Heart left ventricle (tissue), 16 donors: ENCODE data around the gene POLR2J. TPM values are rescaled to one million over a fixed set of nuclear protein-coding genes. Genes with fewer than 3 reads are reported as not detected.
A peak's percentile ranks its signal among the peaks of the same experiment; 100 is the strongest.

ENCODE experiments used
- ATAC-seq, 4 donors: fragments of 200-7000 bp; cut with Tn5 transposase; one replicate each; pipeline ENCODE4 v1.9.1; 2020 to 2022; ENCODE audit warnings: moderate library complexity in 4 of 4, mild to moderate bottlenecking in 3 of 4, moderate number of reproducible peaks in 1 of 4
- DNase-seq, 5 donors: peaks; one replicate each; pipeline ENCODE4 v3.0.0-alpha.2; 2020
- H3K27ac ChIP-seq, 12 donors: fragments of 200-600 bp; sonication (generic) in 4 of 12; one replicate each; pipeline versions ENCODE4 v1.5.0 to v1.8.0; 2016 to 2022; ENCODE audit warnings: mild to moderate bottlenecking in 2 of 12
- H3K27me3 ChIP-seq, 9 donors: fragments of 200-600 bp; sonication (generic) in 2 of 9; one replicate each; pipeline versions ENCODE4 v1.5.1 to v1.8.0; 2016 to 2022; ENCODE audit warnings: mild to moderate bottlenecking in 3 of 9
- H3K36me3 ChIP-seq, 9 donors: fragments of 200-600 bp; sonication (generic) in 2 of 9; one replicate each; pipeline versions ENCODE4 v1.5.0 to v1.8.0; 2018 to 2022; ENCODE audit warnings: mild to moderate bottlenecking in 2 of 9
- H3K4me1 ChIP-seq, 12 donors: fragments of 200-600 bp; sonication (generic) in 4 of 12; one replicate each; pipeline versions ENCODE4 v1.5.0 to v1.8.0; 2016 to 2022; ENCODE audit warnings: mild to moderate bottlenecking in 3 of 12
- H3K4me3 ChIP-seq, 12 donors: fragments of 200-600 bp; sonication (generic) in 4 of 12; one replicate each; pipeline versions ENCODE4 v1.5.0 to v1.8.0; 2017 to 2022; ENCODE audit warnings: mild to moderate bottlenecking in 9 of 12, moderate library complexity in 4 of 12
- H3K9me3 ChIP-seq, 12 donors: fragments of 200-600 bp; sonication (generic) in 4 of 12; one replicate each; pipeline versions ENCODE4 v1.5.0 to v1.8.0; 2016 to 2022; ENCODE audit warnings: mild to moderate bottlenecking in 1 of 12
- CTCF ChIP-seq, 12 donors: fragments of 200-600 bp; sonication (generic) in 4 of 12; IDR thresholded peaks; one replicate each; pipeline versions ENCODE4 v1.5.0 to v1.8.0; 2018 to 2022; ENCODE audit warnings: antibody characterized with exemption in 12 of 12, mild to moderate bottlenecking in 5 of 12
- POLR2A ChIP-seq, 2 donors: fragments of 450-650 bp; IDR thresholded peaks; one replicate each; pipeline ENCODE4 v1.6.1; 2017; ENCODE audit warnings: antibody characterized with exemption in 2 of 2, mild to moderate bottlenecking in 2 of 2, moderate library complexity in 2 of 2
- WGBS, 4 donors: extraction: QIAGEN DNeasy Blood & Tissue Kit in 2 of 4; methylation state at CpG; one replicate each; pipeline versions ENCODE4 v1.1.5 to v1.1.7; 2013 to 2018; 5-methylcytosine and 5-hydroxymethylcytosine counted together
- intact Hi-C, 10 donors: fragments of 100-400 bp; cut with DNase I; formaldehyde crosslinking; loops; one replicate each; pipeline versions ENCODE4 v1.11.1 to v1.14.2; 2022
- polyA plus RNA-seq, 2 donors: library from polyadenylated mRNA; stranded (reverse); fragments of 200-250 nt; gene quantifications; one replicate each; pipeline ENCODE4 v1.2.3, GENCODE V29; 2013
- total RNA-seq, 9 donors: library from RNA; depleted of rRNA in 2 of 9; stranded (reverse); fragments of >200 nt in 2 of 9; fragmentation: NEBNext Ultra II Directional in 3 of 9; extraction: Animal tissue kit (Norgen Biotek cat#: 25700) in 3 of 9; gene quantifications; one replicate each; pipeline versions ENCODE4 v1.1.0 to v1.2.4, GENCODE V29; 2016 to 2023
- donor health status: ischemic (EF 13 %, LVEDD 7.1; RV severe dilation, severe dysfunction).
- donor health status: healthy with polysubstance abuse.
- donor health status: DM: no; HTN: yes; CAD: no.
- donor health status: DM: no; HTN: no; CAD: no.
- donor health status: ischemic (EF 25% LVEDD 6.9; RV normal size, moderate dysfunction).
- donor health status: ischemic (EF 25% LVEDD 5.7; RV mildly dilated, moderate dysfunction).
- donor health status: healthy.
- donor health status: DM: yes; HTN: yes; CAD: no.
- donor health status: ischemic (EF 35%, LVEDD 5.7; RV mildly dilated, moderate dysfunction).
- donor health status: nonischemic (EF 11% LVEDD 7.7; RV severe dilation, severe dysfunction).
- donor health status: DM: yes; HTN: yes; CAD: no.
- donor health status: PGD.
- donor health status: ischemic (EF 29% LVEDD 5.4; RV normal size, mild dysfunction).
- donor health status: nonischemic (EF 23%, LVEDD 6.1; RV moderate dilation, normal function).

The POLR2J gene
- total and polyA plus RNA-seq, 11 donors, result 34.4 to 227 (median 51.0) TPM

GRCh38 chr7:102469351-102469971 lies 9.3 kb downstream of the POLR2J start:
- no peaks in the 10 kb centered on the region for H3K27me3 ChIP-seq
- intact Hi-C loops, result loop anchor here in 1 of 10 donors (5.0 kb wide), 1 partner anchor 52 kb away; no protein-coding TSS in a partner anchor
- ATAC-seq (no peak), DNase-seq (peak in 3 of 5 donors; percentile 8 to 46 (median 20))
- peaks cover 0 to 47% (median 24%) of the 10 kb centered on the region in 9 donors for H3K36me3 ChIP-seq
- no peak overlapping the region for H3K27ac ChIP-seq
- TF ChIP-seq CTCF (IDR thresholded peaks at IDR 0.05), result no peak
- no peak for TF ChIP-seq POLR2A (IDR thresholded peaks at IDR 0.05)
- no peaks in the 10 kb centered on the region for H3K9me3 ChIP-seq
- 88 to 92% (median 89%) methylated on average over 15 to 24 of the region's 24 CpGs for WGBS, 4 donors
- peaks cover 0 to 13% (median 10%) of the 10 kb centered on the region in 12 donors for H3K4me1 ChIP-seq
- H3K4me3 ChIP-seq, result no peak overlapping the region

GRCh38 chr7:102468478-102469350 lies 10.0 kb downstream of the POLR2J start:
- TF ChIP-seq POLR2A (IDR thresholded peaks at IDR 0.05) (no peak), CTCF (IDR thresholded peaks at IDR 0.05) (no peak)
- Histone ChIP-seq H3K36me3 (peaks cover 0 to 44% (median 23%) of the 10 kb centered on the region in 9 donors), H3K27me3 (no peaks in the 10 kb centered on the region), H3K4me3 (no peak overlapping the region), H3K4me1 (peaks cover 2 to 19% (median 15%) of the 10 kb centered on the region in 12 donors), H3K27ac (no peak overlapping the region), H3K9me3 (no peaks in the 10 kb centered on the region)
- intact Hi-C loops, result loop anchor here in 1 of 10 donors (5.0 kb wide), 1 partner anchor 51 kb away; no protein-coding TSS in a partner anchor
- DNase-seq, result peak in 3 of 5 donors; percentile 11 to 63 (median 29)
- 84 to 88% (median 87%) methylated on average over 31 to 40 of the region's 40 CpGs for WGBS, 4 donors
- no peak for ATAC-seq

GRCh38 chr7:102467581-102468477 lies 10.9 kb downstream of the POLR2J start:
- Histone ChIP-seq H3K4me1 (peaks cover 5 to 23% (median 19%) of the 10 kb centered on the region in 12 donors), H3K9me3 (no peaks in the 10 kb centered on the region), H3K36me3 (peaks cover 0 to 35% (median 14%) of the 10 kb centered on the region in 9 donors), H3K4me3 (no peak overlapping the region), H3K27me3 (no peaks in the 10 kb centered on the region), H3K27ac (no peak overlapping the region)
- peak in 2 of 5 donors; percentile 24 to 60 for DNase-seq
- WGBS, 4 donors, result 89 to 97% (median 93%) methylated on average over 11 to 24 of the region's 24 CpGs
- intact Hi-C loops, result loop anchor here in 1 of 10 donors (5.0 kb wide), 1 partner anchor 51 kb away; no protein-coding TSS in a partner anchor
- ATAC-seq, result no peak
- TF ChIP-seq CTCF (IDR thresholded peaks at IDR 0.05) (no peak), POLR2A (IDR thresholded peaks at IDR 0.05) (no peak)
